Osteoblast (primary cell): Measurements from ENCODE around the gene ZDHHC3. TPM values are rescaled to one million over a fixed set of nuclear protein-coding genes. Genes with fewer than 3 reads are reported as not detected.
A peak's percentile ranks its signal among the peaks of the same experiment; 100 is the strongest.

Experiments
- DNase-seq: peaks from one replicate; pipeline ENCODE4 v3.0.0; 2011; ENCODE audit warnings: low spot score, mixed read lengths; ENCODE audit not compliant: insufficient read length; ENCODE audit errors: missing footprints
- H2AFZ ChIP-seq: 2 replicates; pipeline ENCODE4 v1.6.0; 2011; ENCODE audit warnings: mild to moderate bottlenecking, low read length
- H3K27ac ChIP-seq: 2 replicates; pipeline ENCODE4 v1.5.1; 2011; ENCODE audit warnings: mild to moderate bottlenecking, low read depth, low read length, moderate library complexity
- H3K27me3 ChIP-seq: 2 replicates; pipeline ENCODE4 v1.6.0; 2012; ENCODE audit warnings: mild to moderate bottlenecking, control low read depth, inconsistent platforms, low read length, moderate library complexity; ENCODE audit not compliant: insufficient read depth
- H3K36me3 ChIP-seq: 2 replicates; pipeline ENCODE4 v1.5.1; 2011; ENCODE audit warnings: mild to moderate bottlenecking, low read length, control low read depth, moderate library complexity; ENCODE audit not compliant: insufficient read depth
- H3K4me1 ChIP-seq: 2 replicates; pipeline ENCODE4 v1.5.1; 2011; ENCODE audit warnings: mild to moderate bottlenecking, low read length, control low read depth, moderate library complexity; ENCODE audit not compliant: insufficient read depth
- H3K4me2 ChIP-seq: 2 replicates; pipeline ENCODE4 v1.6.0; 2011; ENCODE audit warnings: mild to moderate bottlenecking, low read length; ENCODE audit not compliant: insufficient read depth
- H3K4me3 ChIP-seq: fragments of 200-600 bp; sonication (generic); 3 replicates; pipeline ENCODE4 v1.5.1; 2012; ENCODE audit warnings: mild to moderate bottlenecking, low read length, inconsistent platforms; ENCODE audit not compliant: insufficient read depth
- H3K79me2 ChIP-seq: 2 replicates; pipeline ENCODE4 v1.6.0; 2012; ENCODE audit warnings: mild to moderate bottlenecking, low read length, control low read depth, inconsistent platforms; ENCODE audit not compliant: insufficient read depth
- H3K9me3 ChIP-seq: 2 replicates; pipeline ENCODE4 v1.5.1; 2011; ENCODE audit warnings: low read depth, low read length, control low read depth
- H4K20me1 ChIP-seq: 2 replicates; pipeline ENCODE4 v1.6.0; 2012; ENCODE audit warnings: mild to moderate bottlenecking, low read length, control low read depth; ENCODE audit not compliant: insufficient read depth
- CTCF ChIP-seq: IDR thresholded peaks from 2 replicates; pipeline ENCODE4 v1.5.1; 2011; ENCODE audit warnings: mild to moderate bottlenecking, low read depth, low read length, moderate library complexity; ENCODE audit errors: extremely low read depth
- total RNA-seq: library from RNA; depleted of rRNA; stranded (reverse); fragments of >200 nt; gene quantifications from 2 replicates; pipeline ENCODE4 v1.2.3, GENCODE V29; 2012

ZDHHC3 gene
- total RNA-seq, 1 donor = 61.2 TPM

DNA sequence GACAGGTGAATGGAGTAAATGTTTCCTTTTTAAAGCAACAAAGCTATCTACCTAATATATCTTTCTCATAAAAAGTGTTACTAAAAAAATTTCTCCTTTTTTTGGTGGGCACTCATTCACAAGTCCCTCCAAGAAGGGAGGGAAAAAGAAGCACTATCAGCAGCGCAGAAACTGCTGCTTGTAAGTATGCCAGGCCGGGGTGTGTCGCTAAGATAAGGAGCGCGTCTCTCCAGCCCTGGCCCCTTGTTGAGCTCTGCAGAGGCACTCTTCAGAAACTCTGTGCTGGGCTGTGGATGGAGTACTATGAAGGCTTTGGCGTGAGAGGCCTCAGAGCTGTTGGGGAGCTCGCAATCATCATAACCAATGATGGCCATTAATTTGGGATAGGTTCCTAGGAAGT, 49.1 kb downstream of the ZDHHC3 start:
- Histone ChIP-seq H3K9me3 (no peaks in the 10 kb centered on the region), H4K20me1 (no peaks in the 10 kb centered on the region), H3K36me3 (peaks cover 13% of the 10 kb centered on the region), H3K4me1 (no peaks in the 10 kb centered on the region), H3K27me3 (no peaks in the 10 kb centered on the region), H3K4me3 (no peak overlapping the region), H2AFZ (no peak overlapping the region), H3K79me2 (no peaks in the 10 kb centered on the region), H3K4me2 (no peak overlapping the region), H3K27ac (no peak overlapping the region)
- no peak for TF ChIP-seq CTCF
- no peak for DNase-seq

- no peak overlapping the region for H3K4me2 ChIP-seq
- no peaks in the 10 kb centered on the region for H4K20me1 ChIP-seq
- H2AFZ ChIP-seq = no peak overlapping the region
- no peak overlapping the region for H3K4me3 ChIP-seq
- no peak for DNase-seq
- no peaks in the 10 kb centered on the region for H3K9me3 ChIP-seq
- no peak for TF ChIP-seq CTCF
- no peaks in the 10 kb centered on the region for H3K4me1 ChIP-seq
- H3K27me3 ChIP-seq = no peaks in the 10 kb centered on the region
- no peak overlapping the region for H3K27ac ChIP-seq
- H3K79me2 ChIP-seq = no peaks in the 10 kb centered on the region
- H3K36me3 ChIP-seq = peaks cover 10% of the 10 kb centered on the region
Observed at GRCh38 chr3:44926172-44926571, 49.8 kb downstream of the ZDHHC3 start.

DNA sequence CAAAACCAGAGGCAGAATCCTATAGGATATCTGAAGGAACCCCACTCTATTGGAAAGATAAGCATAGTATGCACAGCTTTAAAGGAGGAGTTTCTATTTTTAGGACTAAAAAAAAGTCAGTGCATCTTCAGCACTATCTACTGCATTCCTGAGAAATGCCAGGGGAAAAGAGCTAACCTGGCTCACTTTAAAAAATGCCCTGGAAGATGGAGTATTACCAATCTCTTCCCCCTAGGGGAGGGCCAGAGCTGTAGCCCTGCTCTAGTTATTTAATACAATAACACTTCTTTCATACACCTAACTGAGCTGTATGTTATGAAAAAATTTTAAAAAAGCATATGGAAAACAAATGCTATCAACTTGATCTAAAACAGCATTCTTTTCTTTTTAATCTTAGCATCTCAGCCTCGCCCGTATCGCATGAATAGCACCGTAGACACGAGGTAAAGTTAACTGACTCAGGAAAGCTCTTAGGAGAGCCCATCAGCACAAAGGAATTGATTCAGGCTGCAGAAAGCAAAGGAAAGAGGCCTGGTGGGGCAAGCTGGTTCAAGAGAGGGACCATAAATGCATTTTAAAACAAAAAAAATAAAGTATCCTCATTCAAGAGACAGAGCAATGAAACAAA, 51.4 kb downstream of the ZDHHC3 start:
- no peaks in the 10 kb centered on the region for H3K27me3 ChIP-seq
- no peaks in the 10 kb centered on the region for H3K79me2 ChIP-seq
- no peak overlapping the region for H3K4me2 ChIP-seq
- no peaks in the 10 kb centered on the region for H4K20me1 ChIP-seq
- no peak overlapping the region for H3K4me3 ChIP-seq
- no peak for TF ChIP-seq CTCF
- H3K36me3 ChIP-seq = peaks cover 10% of the 10 kb centered on the region
- H2AFZ ChIP-seq = no peak overlapping the region
- no peaks in the 10 kb centered on the region for H3K9me3 ChIP-seq
- no peak overlapping the region for H3K27ac ChIP-seq
- H3K4me1 ChIP-seq = no peaks in the 10 kb centered on the region
- peak; percentile 64 for DNase-seq

- Histone ChIP-seq H3K79me2 (no peaks in the 10 kb centered on the region), H3K27ac (no peak overlapping the region), H3K4me1 (no peaks in the 10 kb centered on the region), H3K27me3 (no peaks in the 10 kb centered on the region), H3K4me2 (no peak overlapping the region), H3K36me3 (peaks cover 7% of the 10 kb centered on the region), H4K20me1 (no peaks in the 10 kb centered on the region), H3K9me3 (no peaks in the 10 kb centered on the region), H2AFZ (no peak overlapping the region), H3K4me3 (no peak overlapping the region)
- DNase-seq = no peak
- TF ChIP-seq CTCF = no peak
Observed at GRCh38 chr3:44923632-44924456, 52.1 kb downstream of the ZDHHC3 start.
